BLaER1 (cell line): ENCODE measurements around the gene CACNA1I.
"Not testable (repeated sequence)": the region's sequence is repeated elsewhere in the genome, so short reads cannot be mapped to it uniquely, and the experiment has no call there.

Source experiments
- H3K27ac ChIP-seq: shearing (Covaris generic); formaldehyde crosslinking; 2 replicates; pipeline ENCODE4 v1.8.1; 2022
- H3K27me3 ChIP-seq: shearing (Covaris generic); formaldehyde crosslinking; 2 replicates; pipeline ENCODE4 v1.8.1; 2022
- H3K36me3 ChIP-seq: shearing (Covaris generic); formaldehyde crosslinking; 2 replicates; pipeline ENCODE4 v1.8.1; 2022
- H3K4me1 ChIP-seq: shearing (Covaris generic); formaldehyde crosslinking; 2 replicates; pipeline ENCODE4 v1.8.1; 2022
- H3K4me2 ChIP-seq: shearing (Covaris generic); formaldehyde crosslinking; 2 replicates; pipeline ENCODE4 v1.8.1; 2022
- H3K4me3 ChIP-seq: shearing (Covaris generic); formaldehyde crosslinking; 2 replicates; pipeline ENCODE4 v1.8.1; 2022
- H3K9ac ChIP-seq: shearing (Covaris generic); formaldehyde crosslinking; 2 replicates; pipeline ENCODE4 v1.8.1; 2022
- H3K9me3 ChIP-seq: shearing (Covaris generic); formaldehyde crosslinking; 2 replicates; pipeline ENCODE4 v1.8.1; 2022
- H4K20me1 ChIP-seq: shearing (Covaris generic); formaldehyde crosslinking; 2 replicates; pipeline ENCODE4 v1.8.1; 2022
- Cebpa-rat ChIP-seq: shearing (Covaris generic); IDR thresholded peaks from 2 replicates; pipeline ENCODE4 v1.8.1; 2022

Gene CACNA1I

DNA sequence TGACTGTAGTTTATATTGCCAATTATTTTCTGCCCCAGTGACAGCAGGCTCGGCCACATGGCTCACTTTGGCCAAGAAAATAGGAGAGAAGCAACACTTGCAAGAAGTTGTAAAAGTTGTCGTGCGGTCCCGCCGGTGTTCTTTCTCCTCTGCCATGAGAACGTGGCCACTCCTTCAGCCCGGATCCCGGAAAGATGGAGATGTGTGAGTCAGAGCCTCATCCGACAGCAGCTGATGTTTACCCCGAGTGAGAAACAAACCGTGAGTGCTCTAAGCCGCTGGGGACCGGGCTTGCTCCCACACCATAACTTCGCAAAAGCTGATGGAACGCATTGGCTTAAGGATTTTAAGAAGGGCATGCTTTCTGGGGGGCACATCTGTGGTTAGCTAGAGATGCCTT lies 157.0 kb downstream of the CACNA1I start:
- Histone ChIP-seq H3K9ac (no peak overlapping the region), H3K4me2 (no peak overlapping the region), H4K20me1 (no peaks in the 10 kb centered on the region), H3K9me3 (no peaks in the 10 kb centered on the region), H3K27ac (no peak overlapping the region), H3K4me1 (peaks cover 16% of the 10 kb centered on the region), H3K4me3 (no peak overlapping the region), H3K36me3 (no peaks in the 10 kb centered on the region), H3K27me3 (no peaks in the 10 kb centered on the region)
- TF ChIP-seq Cebpa-rat: no peak

DNA sequence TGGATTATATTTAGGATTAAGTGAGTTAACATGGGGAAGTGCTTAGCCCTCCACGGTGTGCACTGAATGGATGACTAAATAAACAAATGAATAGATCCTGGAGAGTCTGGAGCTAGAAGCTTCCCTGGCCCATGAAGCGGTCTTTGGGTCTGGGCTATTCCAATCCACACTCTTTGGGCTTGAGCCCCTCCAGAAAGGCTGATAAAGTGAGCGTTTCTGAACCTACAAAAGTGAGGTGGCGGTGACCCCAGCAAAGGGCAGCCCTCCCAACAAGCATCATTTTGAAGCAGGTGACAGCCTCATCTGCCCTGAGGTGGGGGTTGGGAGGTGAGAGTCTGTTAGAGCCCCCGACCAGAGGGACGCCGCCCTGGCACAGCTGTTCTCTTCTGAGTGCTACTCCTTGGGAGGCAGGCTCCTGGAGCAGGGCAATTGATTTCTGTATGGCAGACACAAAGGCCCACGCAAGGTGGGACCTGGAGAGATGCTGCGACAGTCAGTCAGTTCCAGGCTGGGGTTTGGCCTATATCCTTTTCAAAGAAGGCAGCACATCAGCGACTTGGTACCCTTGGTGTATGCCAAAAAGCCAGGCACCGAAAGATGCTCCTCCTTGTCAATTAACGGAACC lies 157.8 kb downstream of the CACNA1I start:
- no peaks in the 10 kb centered on the region for H3K27me3 ChIP-seq
- H4K20me1 ChIP-seq: no peaks in the 10 kb centered on the region
- H3K36me3 ChIP-seq: no peaks in the 10 kb centered on the region
- H3K27ac ChIP-seq: no peak overlapping the region
- no peak overlapping the region for H3K9ac ChIP-seq
- no peaks in the 10 kb centered on the region for H3K9me3 ChIP-seq
- H3K4me2 ChIP-seq: no peak overlapping the region
- H3K4me3 ChIP-seq: no peak overlapping the region
- TF ChIP-seq Cebpa-rat: no peak
- peaks cover 23% of the 10 kb centered on the region for H3K4me1 ChIP-seq

DNA sequence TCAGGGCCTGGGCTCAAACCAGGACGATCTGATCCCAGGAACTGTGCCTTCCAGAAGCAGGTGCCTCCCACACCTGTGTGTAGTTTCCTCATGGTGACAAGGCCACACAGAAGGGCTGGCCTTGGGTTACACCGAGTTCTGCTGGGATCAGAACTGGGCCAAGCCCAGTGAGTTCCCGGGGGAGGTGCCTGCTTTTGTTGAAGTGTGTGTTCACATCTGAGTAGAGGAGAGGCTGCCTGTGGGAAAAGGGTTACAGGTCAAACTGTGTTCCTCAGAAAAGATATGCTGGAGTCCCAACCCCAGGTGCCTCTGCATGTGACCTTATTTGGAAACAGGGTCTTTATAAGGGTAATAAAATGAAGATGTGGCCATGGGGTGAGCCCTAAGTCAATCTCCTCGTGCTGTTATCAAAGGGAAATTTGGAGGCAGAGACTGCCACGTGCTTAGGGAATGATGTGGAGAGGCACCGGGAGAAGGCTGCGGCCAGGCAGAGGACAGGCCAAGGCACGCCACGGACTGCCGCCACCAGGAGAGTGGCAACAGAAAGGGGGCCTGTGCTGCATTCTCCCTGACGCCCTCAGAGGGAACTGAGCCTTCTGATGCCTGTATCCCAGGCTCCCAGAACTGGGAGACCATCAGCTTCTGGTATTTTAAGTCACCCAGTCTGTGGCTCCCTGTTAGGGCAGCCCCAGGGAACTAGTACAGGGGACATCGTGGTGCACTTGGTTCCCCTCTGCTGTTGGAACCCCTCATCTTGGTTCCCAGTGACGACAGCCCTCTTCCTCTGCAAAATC lies 158.8 kb downstream of the CACNA1I start:
- Histone ChIP-seq H3K27me3 (no peaks in the 10 kb centered on the region), H3K27ac (no peak overlapping the region), H3K4me2 (no peak overlapping the region), H3K36me3 (no peaks in the 10 kb centered on the region), H4K20me1 (no peaks in the 10 kb centered on the region), H3K4me1 (peaks cover 23% of the 10 kb centered on the region), H3K9me3 (no peaks in the 10 kb centered on the region), H3K9ac (no peak overlapping the region), H3K4me3 (no peak overlapping the region)
- TF ChIP-seq Cebpa-rat: no peak

DNA sequence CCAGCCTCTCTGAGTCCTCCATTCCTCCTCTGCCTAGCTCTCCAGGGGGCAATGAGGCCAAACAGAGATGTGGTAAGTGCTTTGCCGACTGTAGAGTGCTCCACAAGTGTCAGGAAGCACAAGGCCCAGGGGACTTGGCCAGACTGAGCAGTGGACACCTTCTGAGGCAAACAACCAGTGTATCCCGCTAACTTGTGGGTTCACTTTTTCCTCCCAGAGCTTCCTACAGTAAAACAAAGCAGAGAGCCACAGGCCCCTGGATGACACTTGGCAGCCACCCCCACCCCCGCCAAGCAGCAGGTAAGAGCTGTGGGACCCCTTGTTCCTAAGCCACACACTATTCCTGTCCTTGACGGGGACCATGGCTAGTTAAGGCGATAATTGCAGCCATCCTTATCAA lies 160.9 kb downstream of the CACNA1I start:
- Histone ChIP-seq H3K4me1 (peaks cover 23% of the 10 kb centered on the region), H3K4me2 (peak overlapping the region; percentile 85), H3K9ac (peak overlapping the region; percentile 39; the same call in 1 of the 2 replicates), H3K4me3 (no peak overlapping the region), H3K9me3 (no peaks in the 10 kb centered on the region), H3K36me3 (no peaks in the 10 kb centered on the region), H3K27me3 (no peaks in the 10 kb centered on the region), H4K20me1 (no peaks in the 10 kb centered on the region), H3K27ac (peak overlapping the region; percentile 55; the same call in 1 of the 2 replicates)
- TF ChIP-seq Cebpa-rat: no peak

DNA sequence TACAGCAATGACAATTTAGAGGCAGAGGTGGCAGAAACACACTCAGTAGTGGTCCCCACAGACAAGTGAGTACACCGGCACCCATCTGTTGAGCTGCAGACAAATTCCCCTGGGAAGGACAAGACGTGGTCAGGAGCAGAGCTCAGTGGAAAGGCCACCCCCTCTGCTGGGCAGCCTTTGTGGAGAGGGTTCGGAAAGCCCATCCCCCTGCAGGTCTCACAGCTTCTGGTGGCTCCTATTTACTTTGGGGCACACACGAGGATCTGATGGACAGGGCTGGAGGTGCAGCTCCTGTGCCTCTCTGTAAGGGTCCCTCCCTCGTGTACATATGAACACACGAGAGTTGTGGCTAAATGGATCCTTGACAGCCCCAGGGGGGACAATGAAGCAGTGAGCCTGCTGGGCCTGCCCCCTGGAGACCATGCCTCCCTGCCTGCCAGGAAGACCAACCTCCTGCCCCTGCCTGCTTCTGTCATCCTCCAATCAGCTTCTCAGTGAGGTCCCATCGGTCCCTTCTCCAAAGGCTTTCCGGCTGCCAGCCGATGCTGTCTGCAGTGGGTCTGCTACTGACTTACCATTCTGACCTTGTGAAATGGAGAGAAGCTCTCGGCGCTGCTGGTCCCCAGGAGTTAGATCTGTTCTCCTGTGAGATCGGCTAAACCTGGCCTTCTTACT lies 161.5 kb downstream of the CACNA1I start:
- H3K27ac ChIP-seq: peak overlapping the region; percentile 55; the same call in 1 of the 2 replicates
- peak overlapping the region; percentile 33; the same call in 1 of the 2 replicates for H3K4me3 ChIP-seq
- peak overlapping the region; percentile 85 for H3K4me2 ChIP-seq
- no peak for TF ChIP-seq Cebpa-rat
- peaks cover 23% of the 10 kb centered on the region for H3K4me1 ChIP-seq
- H3K27me3 ChIP-seq: no peaks in the 10 kb centered on the region
- H3K9ac ChIP-seq: peak overlapping the region; percentile 39; the same call in 1 of the 2 replicates
- no peaks in the 10 kb centered on the region for H3K36me3 ChIP-seq
- H3K9me3 ChIP-seq: no peaks in the 10 kb centered on the region
- no peaks in the 10 kb centered on the region for H4K20me1 ChIP-seq

DNA sequence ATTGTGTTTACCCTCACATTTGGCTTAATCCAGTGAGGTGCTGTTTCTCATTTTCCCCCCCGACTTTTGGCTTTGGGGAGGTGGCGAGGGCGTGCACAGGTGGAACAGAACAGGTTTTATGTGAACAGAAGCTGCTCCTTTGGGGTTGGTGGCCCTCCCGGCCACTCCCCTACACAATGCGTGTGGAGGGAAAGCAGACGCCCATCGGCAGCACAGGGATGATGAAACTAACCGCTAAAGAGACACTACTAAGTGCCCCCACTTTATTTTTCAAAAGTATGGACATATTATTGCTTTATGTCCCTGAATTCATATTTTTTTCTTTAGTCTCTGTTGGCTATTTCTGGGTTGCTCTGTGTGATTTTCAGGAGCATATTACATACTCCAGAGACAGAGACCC lies 162.1 kb downstream of the CACNA1I start:
- no peaks in the 10 kb centered on the region for H3K9me3 ChIP-seq
- peaks cover 23% of the 10 kb centered on the region for H3K4me1 ChIP-seq
- peak overlapping the region; percentile 39; the same call in 1 of the 2 replicates for H3K9ac ChIP-seq
- no peak for TF ChIP-seq Cebpa-rat
- no peaks in the 10 kb centered on the region for H3K36me3 ChIP-seq
- H3K4me2 ChIP-seq: peak overlapping the region; percentile 85
- no peaks in the 10 kb centered on the region for H4K20me1 ChIP-seq
- peak overlapping the region; percentile 20; the same call in 1 of the 2 replicates for H3K27ac ChIP-seq
- 0 out of 2 replicates have a peak overlapping the region, but pooled peaks have one; percentile 33 for H3K4me3 ChIP-seq
- H3K27me3 ChIP-seq: no peaks in the 10 kb centered on the region

DNA sequence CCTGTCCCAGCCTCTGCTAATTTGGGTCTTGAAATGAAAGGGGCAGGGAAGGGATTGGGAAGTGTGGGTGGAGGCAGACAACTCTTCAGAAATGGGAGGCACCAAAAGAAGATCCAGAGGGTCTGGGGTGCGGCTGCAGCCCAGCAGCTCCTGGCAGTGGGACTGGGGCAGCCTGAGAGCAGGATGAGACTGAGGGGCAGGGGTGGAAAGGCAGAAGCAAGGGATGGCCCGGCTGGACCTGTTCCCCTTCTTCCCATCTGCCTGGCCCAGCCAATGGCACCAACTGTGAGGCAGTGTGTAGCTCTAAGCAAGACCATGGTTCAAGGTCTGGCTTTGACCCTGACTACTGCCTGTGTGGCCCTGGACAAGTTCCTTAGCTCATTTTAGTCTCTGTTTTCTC lies 162.6 kb downstream of the CACNA1I start:
- H3K27ac ChIP-seq: no peak overlapping the region
- no peaks in the 10 kb centered on the region for H3K9me3 ChIP-seq
- H3K36me3 ChIP-seq: no peaks in the 10 kb centered on the region
- no peak overlapping the region for H3K9ac ChIP-seq
- no peak overlapping the region for H3K4me3 ChIP-seq
- H3K27me3 ChIP-seq: no peaks in the 10 kb centered on the region
- H4K20me1 ChIP-seq: no peaks in the 10 kb centered on the region
- H3K4me1 ChIP-seq: peaks cover 23% of the 10 kb centered on the region
- H3K4me2 ChIP-seq: peak overlapping the region; percentile 85; the same call in 1 of the 2 replicates
- TF ChIP-seq Cebpa-rat: no peak

DNA sequence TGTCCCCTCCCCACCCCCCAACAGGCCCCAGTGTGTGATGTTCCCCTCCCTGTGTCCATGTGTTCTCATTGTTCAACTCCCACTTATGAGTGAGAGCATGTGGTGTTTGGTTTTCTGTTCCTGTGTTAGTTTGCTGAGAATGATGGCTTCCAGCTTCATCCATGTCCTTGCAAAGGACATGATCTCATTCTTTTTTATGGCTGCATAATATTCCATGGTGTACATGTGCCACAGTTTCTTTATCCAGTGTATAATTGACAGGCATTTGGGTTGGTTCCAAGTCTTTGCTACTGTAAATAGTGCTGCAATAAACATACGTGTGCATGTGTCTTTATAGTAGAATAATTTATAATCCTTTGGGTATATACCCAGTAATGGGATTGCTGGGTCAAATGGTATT lies 163.5 kb downstream of the CACNA1I start:
- H3K4me3 ChIP-seq, H3K9ac ChIP-seq, H3K4me2 ChIP-seq, H4K20me1 ChIP-seq, H3K27ac ChIP-seq, H3K9me3 ChIP-seq, H3K36me3 ChIP-seq, H3K27me3 ChIP-seq: not testable (repeated sequence)
- H3K4me1 ChIP-seq: peaks cover 23% of the 10 kb centered on the region

DNA sequence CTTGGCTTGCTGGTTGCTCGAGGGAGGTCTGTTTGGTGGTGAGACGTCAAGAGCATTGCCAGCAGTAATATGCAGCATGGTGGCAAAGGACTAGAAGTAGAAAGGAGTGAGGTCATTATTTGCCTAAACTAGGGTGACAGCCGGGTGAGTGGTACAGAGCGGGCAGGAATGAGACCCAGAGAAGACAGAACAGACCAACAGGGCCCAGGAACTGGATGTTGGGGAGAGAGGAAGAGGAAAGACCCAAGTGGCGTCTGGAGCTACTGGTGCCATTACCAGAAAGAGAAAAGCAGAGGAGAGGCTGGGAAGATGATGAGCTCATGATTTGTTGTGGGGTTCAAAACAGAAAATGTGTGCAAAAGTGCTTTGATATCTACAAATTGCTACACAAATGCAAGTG lies 164.3 kb downstream of the CACNA1I start:
- Histone ChIP-seq H3K4me2 (no peak overlapping the region), H3K9ac (no peak overlapping the region), H3K9me3 (peaks cover 5% of the 10 kb centered on the region; the same call in 1 of the 2 replicates), H3K4me1 (peaks cover 23% of the 10 kb centered on the region), H3K36me3 (no peaks in the 10 kb centered on the region), H3K4me3 (no peak overlapping the region), H3K27me3 (no peaks in the 10 kb centered on the region), H3K27ac (no peak overlapping the region), H4K20me1 (no peaks in the 10 kb centered on the region)
- no peak for TF ChIP-seq Cebpa-rat

DNA sequence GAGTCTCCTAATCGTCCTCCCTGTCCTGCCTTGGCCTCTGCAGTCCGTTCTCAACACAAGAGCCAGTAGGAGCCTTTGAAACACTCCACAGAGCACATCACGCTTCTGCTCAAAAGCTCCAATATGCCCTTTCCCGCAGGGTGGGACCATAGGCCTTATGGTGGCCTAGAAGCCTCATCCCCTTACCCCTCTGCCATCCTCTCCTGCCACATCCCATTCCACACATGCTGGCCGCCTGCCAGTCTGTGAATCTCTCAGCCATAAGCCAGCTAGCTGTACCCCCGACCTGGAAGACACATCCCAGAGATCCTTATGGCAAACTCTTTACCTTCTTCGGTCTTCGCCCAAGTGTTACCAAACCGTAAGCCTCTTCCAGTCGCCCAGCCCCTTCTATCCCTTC lies 165.2 kb downstream of the CACNA1I start:
- peaks cover 5% of the 10 kb centered on the region; the same call in 1 of the 2 replicates for H3K9me3 ChIP-seq
- H3K27me3 ChIP-seq: no peaks in the 10 kb centered on the region
- no peak overlapping the region for H3K4me3 ChIP-seq
- no peak overlapping the region for H3K9ac ChIP-seq
- H4K20me1 ChIP-seq: no peaks in the 10 kb centered on the region
- peaks cover 23% of the 10 kb centered on the region for H3K4me1 ChIP-seq
- no peaks in the 10 kb centered on the region for H3K36me3 ChIP-seq
- no peak for TF ChIP-seq Cebpa-rat
- no peak overlapping the region for H3K27ac ChIP-seq
- no peak overlapping the region for H3K4me2 ChIP-seq
